ENCODE data around the gene HHLA2.

GRCh38 chr3:108331792-108332191 lies 35.4 kb downstream of the HHLA2 start:
- TF ChIP-seq POLR2A (IDR thresholded peaks at IDR 0.05) (no peak), CTCF (IDR thresholded peaks at IDR 0.05) (no peak)

All from body of pancreas (tissue), 4 donors.